G401.6 (cell line): ENCODE data around the gene PITHD1.
"Not testable (repeated sequence)": the region's sequence is repeated elsewhere in the genome, so short reads cannot be mapped to it uniquely, and the experiment has no call there.

Source experiments
- FAIRE-seq: peaks from 2 replicates; lab custom pipeline; 2012; peaks lifted over from hg19 to GRCh38; lab: Jason Lieb, UNC

Gene PITHD1, protein sequence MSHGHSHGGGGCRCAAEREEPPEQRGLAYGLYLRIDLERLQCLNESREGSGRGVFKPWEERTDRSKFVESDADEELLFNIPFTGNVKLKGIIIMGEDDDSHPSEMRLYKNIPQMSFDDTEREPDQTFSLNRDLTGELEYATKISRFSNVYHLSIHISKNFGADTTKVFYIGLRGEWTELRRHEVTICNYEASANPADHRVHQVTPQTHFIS

DNA sequence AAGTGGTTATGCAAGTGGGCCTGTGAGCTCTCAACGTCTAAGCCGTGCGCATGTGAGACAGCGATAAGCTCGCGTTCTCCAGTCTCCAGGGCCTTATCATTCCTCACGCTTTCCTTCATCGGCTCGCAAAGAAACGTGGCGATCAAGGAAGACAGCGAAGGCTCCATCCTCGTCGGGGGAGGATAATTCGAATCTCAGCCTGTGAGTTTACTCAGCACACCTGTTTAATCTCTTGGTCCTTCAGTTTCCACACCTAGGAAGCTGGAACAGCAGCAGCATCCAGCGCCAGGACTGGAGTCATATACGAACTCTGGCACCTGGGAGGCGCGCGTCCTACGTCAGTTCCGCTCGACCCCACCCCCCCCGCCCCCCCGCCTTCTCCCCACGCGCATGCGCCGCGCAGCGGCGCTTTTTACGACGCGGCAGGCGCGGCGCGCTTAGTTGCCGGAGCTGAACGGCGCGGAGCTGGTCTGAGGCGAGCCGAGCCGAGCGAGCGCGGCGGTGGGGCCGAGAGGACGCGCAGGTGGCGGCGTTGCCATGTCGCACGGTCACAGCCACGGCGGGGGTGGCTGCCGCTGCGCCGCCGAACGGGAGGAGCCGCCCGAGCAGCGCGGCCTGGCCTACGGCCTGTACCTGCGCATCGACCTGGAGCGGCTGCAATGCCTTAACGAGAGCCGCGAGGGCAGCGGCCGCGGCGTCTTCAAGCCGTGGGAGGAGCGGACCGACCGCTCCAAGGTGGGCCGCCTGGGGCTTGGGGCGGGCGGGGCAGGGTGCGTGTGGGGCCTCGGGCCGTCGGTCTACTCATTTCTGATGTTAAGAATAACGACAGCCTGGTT is at the start of gene PITHD1:
Gene PITHD1, plus strand, starts transcription at position 440 of the 836 bp plus-strand sequence. Its CDS starts 98 bp downstream, at position 538.
- FAIRE-seq, result no peak

DNA sequence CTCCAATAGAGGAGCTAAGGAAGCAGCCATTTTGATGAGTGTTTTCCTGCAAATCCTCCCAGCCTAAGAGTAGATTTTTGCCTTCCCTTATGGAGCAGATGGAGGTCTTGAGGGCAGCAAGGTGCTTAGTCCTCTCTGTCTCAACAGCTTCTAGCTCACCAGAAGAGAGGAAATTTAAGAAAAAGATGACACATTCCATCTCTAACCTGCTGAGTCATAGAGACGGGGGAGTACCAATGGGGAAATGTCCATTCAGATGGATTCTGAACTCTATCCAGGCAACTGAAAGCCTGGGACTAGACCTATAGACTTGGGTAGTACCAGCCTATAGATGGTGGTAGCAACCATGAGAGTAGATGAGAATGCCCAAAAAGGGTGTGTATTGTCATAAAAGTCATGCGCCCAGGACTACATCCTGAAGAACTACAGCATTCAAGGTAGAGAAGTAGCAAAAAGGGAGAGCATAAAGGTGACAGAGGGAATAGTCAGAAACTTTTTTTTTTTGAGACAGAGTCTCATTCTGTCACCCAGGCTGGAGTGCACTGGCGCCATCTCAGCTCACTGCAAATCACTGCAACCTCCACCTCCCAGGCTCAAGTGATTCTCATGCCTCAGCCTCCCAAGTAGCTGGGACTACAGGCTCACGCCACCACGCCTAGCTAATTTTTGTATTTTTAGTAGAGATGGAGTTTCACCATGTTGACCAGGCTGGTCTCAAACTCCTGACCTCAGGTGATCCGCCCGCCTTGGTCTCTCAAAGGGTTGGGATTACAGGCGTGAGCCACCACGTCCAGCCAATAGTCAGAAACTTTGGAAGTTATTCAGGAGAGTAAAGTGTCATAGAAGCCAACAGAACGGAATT is 45.6 kb upstream of the PITHD1 start:
- FAIRE-seq, result no peak

DNA sequence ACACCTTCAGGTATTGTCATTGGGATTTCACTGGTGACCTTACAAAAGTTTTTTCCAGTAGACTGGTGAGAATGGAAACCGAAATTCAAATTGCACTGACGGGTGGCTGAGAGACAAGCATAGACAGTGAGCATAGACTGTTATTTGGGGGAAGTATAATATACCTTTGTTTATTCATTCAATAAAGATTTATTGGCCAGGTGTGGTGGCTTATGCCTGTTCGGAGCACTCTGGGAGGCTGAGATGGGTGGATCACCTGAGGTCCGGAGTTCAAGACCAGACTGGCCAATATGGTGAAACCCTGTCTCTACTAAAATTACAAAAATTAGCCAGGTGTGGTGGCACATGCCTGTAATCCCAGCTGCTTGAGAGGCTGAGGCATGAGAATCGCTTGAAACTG is 44.9 kb upstream of the PITHD1 start:
- not testable (repeated sequence) for FAIRE-seq

DNA sequence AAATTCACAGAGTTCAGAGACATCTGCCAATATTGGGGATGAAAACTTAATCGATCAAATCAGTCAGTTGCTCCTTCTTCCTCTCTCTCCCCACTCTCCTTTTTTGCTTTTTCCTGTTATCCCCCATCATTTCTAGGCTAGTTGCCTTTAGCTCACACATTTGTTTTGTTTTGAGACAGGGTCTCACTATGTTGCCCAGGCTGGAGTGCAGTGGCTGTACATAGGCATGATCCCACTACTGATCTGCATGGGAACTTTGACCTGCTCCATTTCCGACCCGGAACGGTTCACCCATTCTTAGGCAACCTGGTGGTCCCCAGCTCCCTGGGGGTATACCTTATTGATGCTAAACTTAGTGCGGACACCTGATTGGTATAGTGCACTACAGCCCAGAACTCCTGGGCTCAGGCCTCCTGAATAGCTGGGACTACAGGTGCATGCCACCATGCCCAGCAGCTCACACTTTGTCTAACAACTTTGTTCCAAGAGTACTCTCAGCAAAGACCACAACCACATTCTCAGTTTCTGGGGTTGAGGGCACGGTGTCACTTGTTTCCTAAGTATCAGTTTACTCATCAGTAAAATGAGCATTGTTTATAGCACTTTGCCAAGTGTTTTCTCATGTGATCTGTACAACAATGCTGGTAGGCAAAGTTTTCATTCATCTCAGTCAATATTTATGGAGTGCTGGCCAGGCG is 41.6 kb upstream of the PITHD1 start:
- no peak for FAIRE-seq

DNA sequence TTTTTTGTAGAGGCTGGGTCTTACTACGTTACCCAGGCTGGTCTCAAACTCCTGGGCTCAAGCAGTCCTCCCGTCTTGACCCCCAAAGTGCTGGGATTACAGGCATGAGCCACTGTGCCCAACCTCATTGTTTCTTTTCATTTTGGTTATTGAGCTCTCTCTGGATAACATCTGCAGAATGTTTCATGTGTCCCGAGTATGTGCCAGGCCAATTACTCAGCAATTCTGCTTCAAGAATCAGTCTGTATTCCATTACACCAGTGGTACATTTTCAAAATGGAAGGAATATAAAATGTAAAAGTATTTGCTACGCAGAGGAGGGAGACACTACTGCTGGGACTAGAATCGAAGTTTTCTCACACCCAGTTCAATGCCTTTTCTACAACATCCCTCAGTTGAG is 36.6 kb upstream of the PITHD1 start:
- no peak for FAIRE-seq

DNA sequence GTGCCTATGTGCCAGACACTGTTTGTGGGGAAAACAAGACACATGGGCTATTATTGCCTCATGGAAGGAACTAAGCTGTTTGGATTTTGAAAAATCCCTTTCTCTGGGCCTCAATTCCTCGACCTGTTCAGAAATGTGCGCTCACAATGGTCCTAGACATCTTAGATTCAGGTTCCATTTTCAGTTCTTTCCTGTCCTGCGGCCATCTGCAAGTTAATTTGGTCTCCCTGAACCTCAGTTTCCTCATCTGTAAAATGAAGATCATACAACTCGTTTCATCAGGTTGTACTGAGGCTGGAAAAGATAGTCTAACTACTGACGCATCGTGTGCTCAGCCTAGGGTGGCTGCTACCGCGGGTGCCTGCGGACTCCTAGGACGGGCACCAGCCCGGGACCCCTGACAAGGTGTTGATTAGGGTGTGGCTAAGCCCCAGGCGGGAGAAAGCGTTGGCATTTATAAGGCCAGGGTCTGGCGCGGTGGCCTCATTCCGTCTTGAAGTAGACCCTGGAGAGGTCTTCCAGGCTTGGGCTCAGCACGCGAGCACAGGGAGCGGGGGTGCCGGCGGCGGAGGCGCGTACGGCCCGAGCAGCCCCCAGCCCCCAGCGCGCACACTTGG is 35.4 kb upstream of the PITHD1 start:
- FAIRE-seq, result no peak

DNA sequence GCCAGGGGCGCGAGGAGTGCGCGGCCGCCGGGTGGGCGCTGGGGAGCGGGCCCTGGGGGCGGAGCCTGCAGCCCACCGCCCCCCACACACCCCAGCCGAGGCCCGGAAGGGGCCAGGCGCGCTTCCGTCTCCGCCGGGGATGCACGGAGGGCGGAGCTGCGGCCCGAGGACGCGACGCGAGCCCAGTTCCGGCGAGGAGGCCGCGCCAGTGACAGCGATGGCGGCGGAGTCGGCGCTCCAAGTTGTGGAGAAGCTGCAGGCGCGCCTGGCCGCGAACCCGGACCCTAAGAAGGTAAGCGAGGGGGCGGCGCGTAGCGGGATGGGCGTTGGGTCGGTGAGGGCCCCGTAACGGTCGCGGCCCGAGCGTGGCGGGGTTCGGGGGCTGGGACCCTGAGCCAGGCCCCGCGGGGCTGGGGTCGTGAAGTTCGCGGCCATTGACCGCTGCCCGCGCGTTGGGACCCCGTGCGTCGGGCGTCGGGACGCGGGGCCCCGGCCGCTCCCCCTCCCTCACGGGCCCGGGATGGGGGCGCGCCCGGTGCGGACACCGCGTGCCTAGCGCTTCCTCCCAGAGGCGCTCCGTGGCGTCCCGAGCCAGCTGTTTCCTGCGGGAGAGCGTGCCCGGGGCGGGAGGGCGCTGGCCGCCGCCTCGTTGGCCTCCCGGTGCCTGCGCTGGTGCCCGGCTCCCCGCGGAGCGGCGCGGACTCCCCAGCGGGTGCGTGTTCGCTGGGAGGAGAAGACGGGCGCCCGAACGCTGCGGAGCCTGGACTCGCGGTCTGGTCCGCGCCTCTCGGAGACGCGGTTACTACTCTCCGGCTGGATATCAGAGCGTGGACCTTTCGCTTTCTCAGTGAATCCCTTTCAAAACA is 34.7 kb upstream of the PITHD1 start, which contains the start of gene ELOA:
Gene ELOA, plus strand, starts transcription at position 185 of the 866 bp plus-strand sequence. Its CDS starts 33 bp downstream, at position 218.
- FAIRE-seq, result no peak

DNA sequence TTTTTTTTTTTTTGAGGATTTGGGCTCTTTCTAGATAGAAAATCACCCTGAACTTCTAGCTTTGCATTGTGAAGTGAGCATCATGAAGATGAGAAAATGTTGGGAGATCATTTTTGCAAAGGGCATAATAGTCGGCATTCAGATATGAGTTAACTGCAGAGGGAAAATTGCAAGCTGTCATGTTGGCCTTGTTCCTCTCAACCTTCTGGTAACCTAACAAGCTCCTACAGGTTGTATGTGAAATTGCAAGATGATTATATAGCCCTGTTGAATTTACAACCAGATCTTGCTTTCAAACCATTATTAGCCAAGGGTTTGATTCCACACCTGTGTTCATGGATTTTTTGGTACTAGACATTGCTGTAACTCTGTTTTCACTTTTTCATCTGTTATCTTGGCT is 32.7 kb upstream of the PITHD1 start:
- peak; percentile 23 for FAIRE-seq

DNA sequence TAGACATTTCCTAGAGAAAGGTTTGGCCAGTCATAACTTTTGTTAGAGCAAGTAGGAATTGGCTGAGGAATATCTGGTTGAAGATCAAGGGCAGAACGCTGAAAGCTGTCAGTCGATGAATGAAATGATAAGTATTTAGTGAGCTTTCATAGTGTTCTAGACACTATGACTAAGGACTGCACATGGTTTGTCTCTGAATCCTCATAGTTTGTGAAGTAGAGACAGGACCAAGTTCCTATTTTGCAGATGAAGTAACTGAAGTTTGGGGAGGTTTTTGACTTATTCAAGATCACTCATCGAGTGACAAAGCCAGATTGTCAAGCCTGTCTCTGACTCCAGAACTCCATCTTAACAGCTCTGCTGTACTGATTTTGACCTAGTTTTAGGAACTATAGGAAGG is 30.2 kb upstream of the PITHD1 start:
- no peak for FAIRE-seq

DNA sequence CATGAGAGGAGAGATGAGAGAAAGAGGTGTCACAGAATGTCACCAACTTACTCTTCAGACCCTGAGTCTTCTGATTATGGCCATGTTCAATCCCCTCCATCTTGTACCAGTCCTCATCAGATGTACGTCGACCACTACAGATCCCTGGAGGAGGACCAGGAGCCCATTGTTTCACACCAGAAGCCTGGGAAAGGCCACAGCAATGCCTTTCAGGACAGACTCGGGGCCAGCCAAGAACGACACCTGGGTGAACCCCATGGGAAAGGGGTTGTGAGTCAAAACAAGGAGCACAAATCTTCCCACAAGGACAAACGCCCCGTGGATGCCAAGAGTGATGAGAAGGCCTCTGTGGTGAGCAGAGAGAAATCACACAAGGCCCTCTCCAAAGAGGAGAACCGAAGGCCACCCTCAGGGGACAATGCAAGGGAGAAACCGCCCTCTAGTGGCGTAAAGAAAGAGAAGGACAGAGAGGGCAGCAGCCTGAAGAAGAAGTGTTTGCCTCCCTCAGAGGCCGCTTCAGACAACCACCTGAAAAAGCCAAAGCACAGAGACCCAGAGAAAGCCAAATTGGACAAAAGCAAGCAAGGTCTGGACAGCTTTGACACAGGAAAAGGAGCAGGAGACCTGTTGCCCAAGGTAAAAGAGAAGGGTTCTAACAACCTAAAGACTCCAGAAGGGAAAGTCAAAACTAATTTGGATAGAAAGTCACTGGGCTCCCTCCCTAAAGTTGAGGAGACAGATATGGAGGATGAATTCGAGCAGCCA is 27.0 kb upstream of the PITHD1 start:
- FAIRE-seq, result peak; percentile 70

DNA sequence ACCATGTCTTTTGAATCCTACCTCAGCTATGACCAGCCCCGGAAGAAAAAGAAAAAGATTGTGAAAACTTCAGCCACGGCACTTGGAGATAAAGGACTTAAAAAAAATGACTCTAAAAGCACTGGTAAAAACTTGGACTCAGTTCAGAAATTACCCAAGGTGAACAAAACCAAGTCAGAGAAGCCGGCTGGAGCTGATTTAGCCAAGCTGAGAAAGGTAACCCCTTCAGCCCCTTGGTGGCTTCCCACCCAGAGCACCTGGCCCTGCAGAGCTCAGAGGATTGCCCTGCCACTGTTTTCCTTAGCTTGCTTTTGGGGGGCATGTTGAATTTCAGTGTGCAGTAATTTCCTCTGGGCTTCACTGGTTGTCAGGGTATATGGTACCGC is 26.4 kb upstream of the PITHD1 start:
- FAIRE-seq, result no peak

DNA sequence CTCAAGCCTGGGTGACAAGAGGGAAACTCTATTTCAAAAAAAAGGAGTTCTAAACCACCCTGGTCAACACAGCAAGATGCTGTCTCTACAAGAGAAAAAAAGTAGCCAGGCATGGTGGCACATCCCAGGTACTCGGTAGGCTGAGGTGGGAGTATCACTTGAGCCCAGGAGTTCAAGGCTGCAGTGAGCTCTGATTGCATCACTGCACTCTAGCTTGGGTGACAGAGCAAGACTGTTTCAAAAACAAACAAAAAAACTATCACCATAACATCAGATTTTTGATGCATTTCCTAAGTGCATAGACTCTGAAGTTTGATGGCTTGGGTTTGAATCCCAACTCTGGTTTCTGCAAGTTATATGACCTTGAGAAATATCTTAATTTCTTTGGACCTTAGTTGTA is 25.3 kb upstream of the PITHD1 start:
- no peak for FAIRE-seq

DNA sequence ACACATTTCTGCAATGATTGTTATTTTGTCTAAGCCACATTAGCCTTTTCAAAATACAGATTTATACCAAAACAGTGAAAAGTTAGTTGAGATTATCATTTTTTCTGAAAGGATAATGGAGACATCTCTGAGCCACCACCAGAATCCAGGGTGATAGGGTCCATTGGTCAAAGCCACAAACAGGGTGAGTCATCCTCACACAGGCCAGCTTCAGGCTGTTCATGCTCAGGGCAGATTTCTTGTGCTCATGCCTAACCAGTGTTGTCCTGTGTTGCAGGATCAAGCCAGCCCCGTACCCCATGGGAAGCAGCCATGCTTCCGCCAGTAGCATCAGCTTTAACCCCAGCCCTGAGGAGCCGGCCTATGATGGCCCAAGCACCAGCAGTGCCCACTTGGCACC is 21.5 kb upstream of the PITHD1 start:
- no peak for FAIRE-seq

DNA sequence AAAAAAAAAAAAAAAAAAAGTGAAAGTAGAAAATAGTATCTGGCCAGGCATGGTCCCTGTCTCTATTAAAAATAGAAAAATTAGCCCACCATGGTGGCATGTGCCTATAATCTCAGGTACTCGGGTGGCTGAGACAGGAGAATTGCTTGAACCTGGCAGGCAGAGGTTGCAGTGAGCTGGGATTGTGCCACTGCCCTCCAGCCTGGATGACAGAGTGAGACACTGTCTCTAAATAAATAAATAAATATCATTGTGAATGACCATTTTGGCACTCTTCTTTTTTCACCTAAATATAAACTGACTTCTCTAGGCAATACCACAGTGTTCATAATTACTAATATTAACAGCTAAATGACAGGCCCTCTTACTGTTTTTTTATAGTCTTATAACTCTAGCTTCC is 20.4 kb upstream of the PITHD1 start:
- no peak for FAIRE-seq

DNA sequence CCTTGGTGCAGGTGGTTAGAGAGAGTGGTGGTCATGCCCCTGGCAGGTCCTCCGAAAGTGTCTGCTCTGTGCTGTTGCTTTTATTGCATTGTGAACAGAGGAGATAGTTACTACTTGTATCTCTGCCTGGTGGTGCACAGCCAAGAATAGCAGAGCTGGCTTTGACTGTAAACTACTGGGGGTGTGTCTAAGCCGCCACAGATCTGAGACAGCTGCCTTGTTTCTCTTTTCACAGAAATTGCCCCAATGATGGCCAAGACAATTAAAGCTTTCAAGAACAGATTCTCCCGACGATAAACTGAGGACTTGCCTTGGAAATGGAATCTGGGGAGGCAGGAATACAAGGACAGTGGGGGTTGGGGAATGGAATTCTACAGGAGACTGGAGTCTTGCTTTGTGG is 18.9 kb upstream of the PITHD1 start:
- FAIRE-seq, result no peak

DNA sequence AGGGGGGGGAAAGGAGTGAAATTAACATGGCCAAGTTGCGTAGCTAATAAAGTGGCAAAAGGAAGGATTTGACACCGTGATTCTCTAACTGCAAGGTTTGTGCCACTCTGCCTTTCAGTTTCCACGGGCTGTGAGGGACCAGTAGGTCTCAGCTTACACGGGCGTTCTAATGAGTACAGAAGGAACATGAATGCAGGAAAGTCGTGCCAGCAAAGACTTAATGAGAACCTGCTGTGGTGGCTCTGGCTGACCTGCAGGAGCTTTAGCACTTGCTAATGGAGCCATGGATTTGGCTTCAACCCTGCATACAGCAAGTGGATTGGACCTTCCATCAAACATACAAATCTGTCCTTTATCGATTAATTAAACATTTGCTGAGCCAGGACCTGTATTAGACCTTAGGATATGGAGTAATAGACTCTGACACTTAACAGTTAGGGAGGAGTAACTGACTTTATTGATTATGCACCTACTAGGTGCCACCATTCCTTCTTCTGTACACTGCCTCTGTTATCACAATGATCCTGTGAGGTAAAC is 15.1 kb upstream of the PITHD1 start:
- FAIRE-seq, result no peak

DNA sequence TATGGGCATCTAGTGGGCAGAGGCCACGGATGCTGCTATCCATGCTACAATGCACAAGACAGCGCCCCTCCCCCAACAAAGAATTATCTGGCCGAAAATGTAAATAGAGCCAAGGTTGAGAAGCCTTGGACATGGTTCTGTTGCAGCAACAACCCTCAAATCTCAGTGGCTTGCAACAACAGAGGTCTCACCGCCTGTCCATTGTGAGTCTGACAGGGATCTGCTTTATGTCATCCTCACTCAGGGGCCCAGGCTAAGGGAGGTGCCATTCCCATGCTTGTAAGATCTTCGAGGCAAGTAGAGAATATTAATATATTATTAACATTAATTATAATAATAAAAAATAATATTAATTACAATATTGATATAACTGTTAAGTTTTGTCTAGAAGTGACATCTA is 9.5 kb upstream of the PITHD1 start:
- FAIRE-seq, result no peak

DNA sequence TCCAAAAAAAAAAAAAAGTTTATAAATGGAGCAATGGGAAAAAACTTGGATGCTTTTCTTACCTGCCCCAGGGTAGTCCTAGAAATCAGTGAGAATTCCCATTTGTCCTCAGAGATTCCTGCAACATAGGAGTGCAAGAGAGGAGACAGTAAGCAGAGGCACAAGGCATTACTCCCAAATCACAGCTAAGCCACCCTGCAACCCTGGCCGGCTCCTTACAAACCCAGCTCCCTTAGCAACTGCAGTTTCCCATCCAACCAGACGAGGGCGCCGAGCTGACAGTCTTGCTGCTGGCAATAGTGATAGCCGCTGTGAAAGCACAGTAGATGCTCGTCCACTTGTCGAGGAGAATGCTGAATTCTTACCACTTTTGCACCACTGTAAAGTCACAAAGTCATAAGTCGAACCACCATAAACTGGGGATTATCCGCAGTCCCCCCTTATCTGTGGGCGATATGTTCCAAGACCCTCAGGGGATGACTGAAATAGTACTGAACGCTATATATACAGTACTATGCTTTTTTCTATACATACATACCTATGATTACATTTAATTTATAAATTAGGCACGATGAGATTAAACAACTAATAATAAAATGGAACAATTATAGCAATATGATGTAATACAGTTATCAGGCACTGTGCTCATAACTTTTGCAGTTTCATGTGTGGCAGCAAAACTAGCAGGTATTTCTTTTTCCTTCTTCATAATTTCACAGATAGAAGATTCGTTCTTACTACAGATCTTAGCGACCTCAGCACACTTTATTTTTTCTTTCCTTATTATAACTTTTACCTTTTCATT is 6.0 kb upstream of the PITHD1 start:
- peak; percentile 95 for FAIRE-seq

DNA sequence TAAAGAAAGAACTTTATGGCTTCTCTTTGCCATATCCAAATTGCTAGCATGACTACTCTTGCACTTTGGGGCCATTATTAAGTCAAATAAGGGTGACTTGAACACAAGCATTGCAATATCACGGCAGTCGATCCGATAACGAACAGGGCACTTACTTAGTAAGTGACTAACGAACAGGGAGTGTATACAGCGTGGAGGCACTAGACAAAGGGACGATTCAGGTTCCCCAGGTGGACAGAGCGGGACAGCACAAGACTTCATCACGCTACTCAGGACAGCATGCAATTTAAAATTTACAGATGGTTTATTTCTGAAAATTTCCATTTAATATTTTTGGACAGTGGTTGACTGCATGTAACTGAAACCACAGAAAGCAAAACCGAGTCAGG is 5.4 kb upstream of the PITHD1 start:
- no peak for FAIRE-seq
